ENCODE results near the gene RAE1. TPM values are rescaled to one million over a fixed set of nuclear protein-coding genes. Genes with fewer than 3 reads are reported as not detected.

RAE1 gene
- total RNA-seq, 1 experiment from 2014 or later = 46.3 TPM

DNA sequence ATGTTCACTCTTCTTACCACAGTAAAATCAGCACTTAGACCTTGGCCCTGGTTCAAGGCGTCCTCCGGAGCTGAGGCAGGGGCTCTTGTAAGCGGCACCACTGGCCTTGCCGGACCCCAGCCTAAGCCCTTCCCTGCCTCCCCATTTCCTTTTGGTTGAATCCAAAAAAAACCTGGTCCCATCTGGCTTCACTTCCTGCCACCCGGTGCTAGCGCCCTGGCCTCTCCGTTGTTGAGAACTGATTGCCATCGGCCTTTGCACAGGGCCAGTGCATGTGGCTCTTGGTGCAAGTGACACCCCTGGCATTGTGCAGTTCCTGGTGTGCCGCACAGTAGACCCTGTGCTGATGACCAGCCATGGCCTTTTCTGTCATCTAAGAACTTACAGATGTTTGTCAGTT is 21.1 kb downstream of the RAE1 start:
- no peak overlapping the region for H3K27ac ChIP-seq (ENCODE audit: low read depth, low read length)
- DNase-seq (ENCODE audit: low read depth, low spot score) = no peak
- H3K9ac ChIP-seq (ENCODE audit: low read length) = no peak overlapping the region
- H3K4me2 ChIP-seq (ENCODE audit: low read length) = no peak overlapping the region
- CTCF ChIA-PET = no interaction called here
- H3K4me3 ChIP-seq (replicated peaks in 1 of 2; ENCODE audit: low read depth in 1 of 2, low read length in 2 of 2) = no peak overlapping the region
- no peaks in the 10 kb centered on the region for H3K9me2 ChIP-seq (ENCODE audit: insufficient read depth)
- POLR2A ChIA-PET = no interaction called here
- no peak overlapping the region for H2AFZ ChIP-seq (ENCODE audit: low read depth, low read length, poor library complexity, severe bottlenecking)
- intact Hi-C loops (cut with micrococcal nuclease) = no loop called here
- TF ChIP-seq SP1 (IDR thresholded peaks at IDR 0.05; ENCODE audit: low read depth) = no peak
- TF ChIP-seq, protein P1, sequence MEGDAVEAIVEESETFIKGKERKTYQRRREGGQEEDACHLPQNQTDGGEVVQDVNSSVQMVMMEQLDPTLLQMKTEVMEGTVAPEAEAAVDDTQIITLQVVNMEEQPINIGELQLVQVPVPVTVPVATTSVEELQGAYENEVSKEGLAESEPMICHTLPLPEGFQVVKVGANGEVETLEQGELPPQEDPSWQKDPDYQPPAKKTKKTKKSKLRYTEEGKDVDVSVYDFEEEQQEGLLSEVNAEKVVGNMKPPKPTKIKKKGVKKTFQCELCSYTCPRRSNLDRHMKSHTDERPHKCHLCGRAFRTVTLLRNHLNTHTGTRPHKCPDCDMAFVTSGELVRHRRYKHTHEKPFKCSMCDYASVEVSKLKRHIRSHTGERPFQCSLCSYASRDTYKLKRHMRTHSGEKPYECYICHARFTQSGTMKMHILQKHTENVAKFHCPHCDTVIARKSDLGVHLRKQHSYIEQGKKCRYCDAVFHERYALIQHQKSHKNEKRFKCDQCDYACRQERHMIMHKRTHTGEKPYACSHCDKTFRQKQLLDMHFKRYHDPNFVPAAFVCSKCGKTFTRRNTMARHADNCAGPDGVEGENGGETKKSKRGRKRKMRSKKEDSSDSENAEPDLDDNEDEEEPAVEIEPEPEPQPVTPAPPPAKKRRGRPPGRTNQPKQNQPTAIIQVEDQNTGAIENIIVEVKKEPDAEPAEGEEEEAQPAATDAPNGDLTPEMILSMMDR (IDR thresholded peaks at IDR 0.05 in 2 of 3, conservative IDR thresholded peaks at IDR 0.05 in 1 of 3; ENCODE audit: borderline replicate concordance in 1 of 3, insufficient read depth in 1 of 3, low read depth in 2 of 3, low read length in 2 of 3) = no peak
- TF ChIP-seq POLR2A (IDR thresholded peaks at IDR 0.05; ENCODE audit: borderline replicate concordance, extremely low read depth, insufficient read depth, insufficient read length) = no peak
- no peak for TF ChIP-seq EZH2 (IDR thresholded peaks at IDR 0.05)
- no peak for TF ChIP-seq FOSL1 (IDR thresholded peaks at IDR 0.05; ENCODE audit: low read depth)
- TF ChIP-seq POLR2AphosphoS5 (IDR thresholded peaks at IDR 0.05; ENCODE audit: low read depth, low read length) = no peak
- no peak for TF ChIP-seq TCF7L2 (IDR thresholded peaks at IDR 0.05; ENCODE audit: borderline replicate concordance, extremely low read depth, insufficient read depth, insufficient read length)
- TF ChIP-seq, protein P2, sequence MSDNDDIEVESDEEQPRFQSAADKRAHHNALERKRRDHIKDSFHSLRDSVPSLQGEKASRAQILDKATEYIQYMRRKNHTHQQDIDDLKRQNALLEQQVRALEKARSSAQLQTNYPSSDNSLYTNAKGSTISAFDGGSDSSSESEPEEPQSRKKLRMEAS (IDR thresholded peaks at IDR 0.05) = no peak
- no peak for TF ChIP-seq ZNF274 (IDR thresholded peaks at IDR 0.05; ENCODE audit: low read depth, low read length)
- no peak for TF ChIP-seq RAD21 (IDR thresholded peaks at IDR 0.05; ENCODE audit: low read depth)
- TF ChIP-seq REST (IDR thresholded peaks at IDR 0.05; ENCODE audit: low read depth) = no peak
- TF ChIP-seq CBX3 (IDR thresholded peaks at IDR 0.05; ENCODE audit: low read depth) = no peak
- TF ChIP-seq ELF1 (IDR thresholded peaks at IDR 0.05; ENCODE audit: borderline replicate concordance, low read depth) = no peak
- TF ChIP-seq JUND (IDR thresholded peaks at IDR 0.05) = no peak
- no peak for TF ChIP-seq SRF (IDR thresholded peaks at IDR 0.05; ENCODE audit: low read depth)
- no peak for TF ChIP-seq YY1 (IDR thresholded peaks at IDR 0.05; ENCODE audit: extremely low read depth, insufficient replicate concordance, low read depth, low read length)
- no peak for TF ChIP-seq ATF3 (IDR thresholded peaks at IDR 0.05)
- TF ChIP-seq SIN3A (IDR thresholded peaks at IDR 0.05; ENCODE audit: low read depth) = no peak
- no TSS peak for BruUV-seq (replicated peaks)
- no peaks in the 10 kb centered on the region for H3K4me1 ChIP-seq (ENCODE audit: control insufficient read depth in 1 of 2, insufficient read depth in 2 of 2, low read length in 2 of 2)
- H3K79me2 ChIP-seq (ENCODE audit: insufficient read depth, low read length) = peaks cover 7% of the 10 kb centered on the region; the same call in 1 of the 2 replicates
- H3K36me3 ChIP-seq (ENCODE audit: control insufficient read depth in 1 of 2, insufficient read depth in 2 of 2, low read length in 2 of 2) = peaks cover 75 to 78% of the 10 kb centered on the region in 2 experiments
- ATAC-seq = no peak
- RAD21 ChIA-PET (ENCODE audit: low non-redundant PET in 1 of 2, low total read pairs in 2 of 2, uncharacterized antibody in 2 of 2, unreplicated experiment in 2 of 2) = no interaction called here
- H3K9me3 ChIP-seq (ENCODE audit: control insufficient read depth in 1 of 2, insufficient read depth in 1 of 2, low read depth in 1 of 2, low read length in 2 of 2) = no peaks in the 10 kb centered on the region
- no peaks in the 10 kb centered on the region for H4K20me1 ChIP-seq (ENCODE audit: insufficient read depth)
- H3K27me3 ChIP-seq (ENCODE audit: insufficient read depth, low read length) = no peaks in the 10 kb centered on the region

Measured in HCT116 (cell line).